ENCODE results near the gene C4orf54. TPM values are rescaled to one million over a fixed set of nuclear protein-coding genes. Genes with fewer than 3 reads are reported as not detected.

The C4orf54 gene
- total RNA-seq, 2 experiments from 2014 or later = not detected

- no peak overlapping the region for H2AFZ ChIP-seq (ENCODE audit: low read length)
- CTCF ChIA-PET (ENCODE audit: unreplicated experiment) = no interaction called here
- H3K27ac ChIP-seq (ENCODE audit: low read depth, low read length, poor library complexity, severe bottlenecking) = no peak overlapping the region
- peaks cover 8% of the 10 kb centered on the region for H3K4me1 ChIP-seq (ENCODE audit: insufficient read depth, low read length, poor library complexity, severe bottlenecking)
- H3K79me2 ChIP-seq (ENCODE audit: insufficient read depth, low read depth, low read length) = no peaks in the 10 kb centered on the region
- no peaks in the 10 kb centered on the region for H3K9me2 ChIP-seq (ENCODE audit: insufficient read depth, low read length)
- no peaks in the 10 kb centered on the region for H3K9me3 ChIP-seq (ENCODE audit: low read length)
- TF ChIP-seq CTCF (conservative IDR thresholded peaks at IDR 0.05; ENCODE audit: low read length) (no peak), EZH2phosphoT487 (IDR thresholded peaks at IDR 0.05; ENCODE audit: borderline replicate concordance, low read depth, low read length) (no peak)
- no peak for DNase-seq (ENCODE audit: low spot score)
- POLR2A ChIA-PET = no interaction called here
- BruUV-seq (replicated peaks) = no TSS peak
- no peaks in the 10 kb centered on the region for H3K36me3 ChIP-seq (ENCODE audit: insufficient read depth, low read length)
- H3K4me3 ChIP-seq (ENCODE audit: low read depth, low read length, poor library complexity, severe bottlenecking) = no peak overlapping the region
- no peak overlapping the region for H3K4me2 ChIP-seq (ENCODE audit: low read length)
- no peaks in the 10 kb centered on the region for H4K20me1 ChIP-seq (ENCODE audit: insufficient read depth, low read length)
- intact Hi-C loops (cut with micrococcal nuclease; ENCODE audit: unreplicated experiment) = no loop called here
Observed at GRCh38 chr4:99628040-99628439, 29.6 kb downstream of the C4orf54 start.

GRCh38 chr4:99625369-99625768 is 32.3 kb downstream of the C4orf54 start:
- CTCF ChIA-PET (ENCODE audit: unreplicated experiment) = no interaction called here
- POLR2A ChIA-PET = interaction anchor here (0.7 to 1.0 kb wide), 2 partner anchors 17 to 24 kb away, joined by 3 to 5 read pairs; no protein-coding TSS in a partner anchor
- intact Hi-C loops (cut with micrococcal nuclease; ENCODE audit: unreplicated experiment) = no loop called here

More at GRCh38 chr4:99625369-99625768, 32.3 kb downstream of the C4orf54 start:
- Histone ChIP-seq H3K36me3 (ENCODE audit: insufficient read depth, low read length) (no peaks in the 10 kb centered on the region), H3K4me3 (ENCODE audit: low read depth, low read length, poor library complexity, severe bottlenecking) (no peak overlapping the region), H4K20me1 (ENCODE audit: insufficient read depth, low read length) (no peaks in the 10 kb centered on the region), H3K79me2 (ENCODE audit: insufficient read depth, low read depth, low read length) (no peaks in the 10 kb centered on the region), H3K4me1 (ENCODE audit: insufficient read depth, low read length, poor library complexity, severe bottlenecking) (no peaks in the 10 kb centered on the region), H3K9me3 (ENCODE audit: low read length) (no peaks in the 10 kb centered on the region), H3K27ac (ENCODE audit: low read depth, low read length, poor library complexity, severe bottlenecking) (no peak overlapping the region), H3K9me2 (ENCODE audit: insufficient read depth, low read length) (no peaks in the 10 kb centered on the region), H3K4me2 (ENCODE audit: low read length) (no peak overlapping the region), H2AFZ (ENCODE audit: low read length) (no peak overlapping the region)
- BruUV-seq (replicated peaks) = no TSS peak
- TF ChIP-seq EZH2phosphoT487 (IDR thresholded peaks at IDR 0.05; ENCODE audit: borderline replicate concordance, low read depth, low read length) = no peak
- no peak for TF ChIP-seq CTCF (conservative IDR thresholded peaks at IDR 0.05; ENCODE audit: low read length)
- no peak for DNase-seq (ENCODE audit: low spot score)

Data from OCI-LY7 (cell line).